Measurements from ENCODE around the gene CLEC3B. TPM values are rescaled to one million over a fixed set of nuclear protein-coding genes. Genes with fewer than 3 reads are reported as not detected.

The CLEC3B gene
- total and polyA plus RNA-seq, 2 donors (not counting 1 experiment from before 2014, with no cell fraction given), result 56.3 to 87.2 TPM

DNA sequence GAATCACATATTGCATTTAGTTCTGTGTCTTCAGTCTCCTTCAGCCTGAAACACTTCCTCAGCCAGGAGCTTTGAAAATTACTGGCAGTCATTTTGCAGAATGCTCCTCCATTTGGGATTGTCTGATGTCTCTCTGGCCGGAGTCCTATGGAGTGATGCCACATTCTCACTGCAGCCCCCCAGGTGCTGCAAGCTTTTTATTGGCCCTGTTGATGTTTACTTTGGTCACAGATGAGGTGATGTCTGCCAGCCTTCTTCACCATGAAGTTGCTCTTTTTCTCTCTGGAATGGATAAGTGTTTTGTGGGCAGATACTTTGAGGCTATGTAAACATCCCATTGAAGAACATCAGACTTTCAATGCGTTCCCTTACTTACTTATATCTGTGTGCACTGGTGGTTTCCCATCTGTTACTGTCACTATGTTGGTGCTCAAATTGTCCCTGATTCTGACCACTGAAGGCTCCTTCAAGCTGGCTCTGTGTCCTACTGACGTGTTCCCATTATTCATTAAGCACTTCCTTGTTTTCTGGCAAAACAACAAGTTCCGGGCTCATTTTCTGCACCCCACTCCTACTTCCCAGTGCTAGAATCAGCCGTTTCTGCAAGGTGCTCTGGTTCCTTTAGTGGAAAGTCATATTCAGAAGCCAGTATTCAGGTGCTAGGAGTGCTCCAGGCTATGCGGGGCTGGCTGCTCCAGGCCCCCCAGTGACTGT lies 1.4 kb upstream of the CLEC3B start:
- H3K4me1 ChIP-seq (ENCODE audit: control insufficient read depth, extremely low read depth, insufficient read depth, low read length), result peaks cover 25% of the 10 kb centered on the region
- no peaks in the 10 kb centered on the region for H3K36me3 ChIP-seq (ENCODE audit: control insufficient read depth, insufficient read depth, low read length)
- H3K27me3 ChIP-seq (ENCODE audit: control insufficient read depth, insufficient read depth, low read length), result no peaks in the 10 kb centered on the region
- H4K20me1 ChIP-seq (ENCODE audit: control insufficient read depth, extremely low read depth, insufficient read depth, low read length), result no peaks in the 10 kb centered on the region
- H3K4me2 ChIP-seq (ENCODE audit: extremely low read depth, insufficient read depth, low read length), result no peak overlapping the region
- H3K4me3 ChIP-seq (replicated peaks in 1 of 4; ENCODE audit: control extremely low read depth in 1 of 4, insufficient read depth in 1 of 4, low read depth in 3 of 4, low read length in 4 of 4), result no peak overlapping the region
- no peaks in the 10 kb centered on the region for H3K79me2 ChIP-seq (ENCODE audit: control insufficient read depth, insufficient read depth, low read length)
- no peak overlapping the region for H3K9ac ChIP-seq (ENCODE audit: insufficient read depth, low read length)
- no peak overlapping the region for H2AFZ ChIP-seq (ENCODE audit: low read length)
- TF ChIP-seq EZH2 (IDR thresholded peaks at IDR 0.05; ENCODE audit: low read length, missing control alignments) (no peak), CTCF (conservative IDR thresholded peaks at IDR 0.05 in 1 of 2, IDR thresholded peaks at IDR 0.05 in 1 of 2; ENCODE audit: low read depth in 1 of 2, low read length in 2 of 2) (no peak)
- H3K27ac ChIP-seq (ENCODE audit: insufficient read depth, low read length), result no peak overlapping the region
- no peaks in the 10 kb centered on the region for H3K9me3 ChIP-seq (ENCODE audit: control insufficient read depth, insufficient read depth, low read depth, low read length)
- no peak for DNase-seq (ENCODE audit: low read depth in 2 of 2)

GRCh38 chr3:45026957-45027356 lies 854 bp downstream of the CLEC3B start:
- TF ChIP-seq EZH2 (IDR thresholded peaks at IDR 0.05; ENCODE audit: low read length, missing control alignments), result no peak
- TF ChIP-seq CTCF (conservative IDR thresholded peaks at IDR 0.05 in 1 of 2, IDR thresholded peaks at IDR 0.05 in 1 of 2; ENCODE audit: low read depth in 1 of 2, low read length in 2 of 2), result no peak
- H3K9me3 ChIP-seq (ENCODE audit: control insufficient read depth, insufficient read depth, low read depth, low read length), result no peaks in the 10 kb centered on the region
- H3K27ac ChIP-seq (ENCODE audit: insufficient read depth, low read length), result peak overlapping the region; percentile 67
- no peaks in the 10 kb centered on the region for H3K79me2 ChIP-seq (ENCODE audit: control insufficient read depth, insufficient read depth, low read length)
- H3K4me3 ChIP-seq (replicated peaks in 1 of 4; ENCODE audit: control extremely low read depth in 1 of 4, insufficient read depth in 1 of 4, low read depth in 3 of 4, low read length in 4 of 4), result peak overlapping the region in 3 of 4 experiments; percentile 41 to 47 (median 42)
- no peaks in the 10 kb centered on the region for H4K20me1 ChIP-seq (ENCODE audit: control insufficient read depth, extremely low read depth, insufficient read depth, low read length)
- DNase-seq (ENCODE audit: low read depth in 2 of 2), result peak; percentile 38 to 49
- H3K4me2 ChIP-seq (ENCODE audit: extremely low read depth, insufficient read depth, low read length), result peak overlapping the region; percentile 96
- no peak overlapping the region for H2AFZ ChIP-seq (ENCODE audit: low read length)
- no peaks in the 10 kb centered on the region for H3K36me3 ChIP-seq (ENCODE audit: control insufficient read depth, insufficient read depth, low read length)
- peak overlapping the region; percentile 60 for H3K9ac ChIP-seq (ENCODE audit: insufficient read depth, low read length)
- no peaks in the 10 kb centered on the region for H3K27me3 ChIP-seq (ENCODE audit: control insufficient read depth, insufficient read depth, low read length)
- peaks cover 26% of the 10 kb centered on the region for H3K4me1 ChIP-seq (ENCODE audit: control insufficient read depth, extremely low read depth, insufficient read depth, low read length)

DNA sequence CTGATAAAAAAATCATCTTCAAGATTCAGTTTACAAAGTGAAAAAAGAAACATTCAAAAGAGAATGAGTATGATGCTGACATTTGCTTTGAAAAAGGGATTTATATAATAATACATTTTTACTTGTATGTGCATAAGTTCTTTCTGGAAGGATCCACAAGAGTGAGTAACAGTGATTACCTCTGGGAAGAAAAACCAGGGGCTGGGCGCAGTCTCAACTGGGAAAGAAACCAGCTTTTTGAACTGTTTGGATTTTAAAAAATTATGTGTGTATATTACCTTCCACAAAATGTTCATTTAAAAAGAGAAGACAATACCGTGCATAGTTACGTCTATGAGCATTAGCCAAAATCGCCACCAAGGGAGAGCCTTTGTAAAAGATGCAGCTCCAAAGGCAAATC lies 1.3 kb downstream of the CLEC3B start:
- Histone ChIP-seq H3K4me1 (ENCODE audit: control insufficient read depth, extremely low read depth, insufficient read depth, low read length) (peaks cover 26% of the 10 kb centered on the region), H3K79me2 (ENCODE audit: control insufficient read depth, insufficient read depth, low read length) (no peaks in the 10 kb centered on the region), H3K9ac (ENCODE audit: insufficient read depth, low read length) (no peak overlapping the region), H3K27ac (ENCODE audit: insufficient read depth, low read length) (peak overlapping the region; percentile 67), H4K20me1 (ENCODE audit: control insufficient read depth, extremely low read depth, insufficient read depth, low read length) (no peaks in the 10 kb centered on the region), H3K36me3 (ENCODE audit: control insufficient read depth, insufficient read depth, low read length) (no peaks in the 10 kb centered on the region), H3K4me2 (ENCODE audit: extremely low read depth, insufficient read depth, low read length) (peak overlapping the region; percentile 96), H3K27me3 (ENCODE audit: control insufficient read depth, insufficient read depth, low read length) (no peaks in the 10 kb centered on the region), H2AFZ (ENCODE audit: low read length) (no peak overlapping the region), H3K9me3 (ENCODE audit: control insufficient read depth, insufficient read depth, low read depth, low read length) (no peaks in the 10 kb centered on the region), H3K4me3 (replicated peaks in 1 of 4; ENCODE audit: control extremely low read depth in 1 of 4, insufficient read depth in 1 of 4, low read depth in 3 of 4, low read length in 4 of 4) (peak overlapping the region in 2 of 4 experiments; percentile 41 to 42)
- TF ChIP-seq CTCF (conservative IDR thresholded peaks at IDR 0.05 in 1 of 2, IDR thresholded peaks at IDR 0.05 in 1 of 2; ENCODE audit: low read depth in 1 of 2, low read length in 2 of 2) (no peak), EZH2 (IDR thresholded peaks at IDR 0.05; ENCODE audit: low read length, missing control alignments) (no peak)
- DNase-seq (ENCODE audit: low read depth in 2 of 2), result no peak

Measured in fibroblast of lung (primary cell).